NT2/D1 (cell line): ENCODE measurements around the gene ANO9.

Experiments used
- DNase-seq: peaks from one replicate; pipeline ENCODE4 v3.0.0-alpha.2; 2011; ENCODE audit warnings: low read depth, low spot score
- H3K27me3 ChIP-seq: 2 replicates; pipeline ENCODE4 v1.6.0; 2011; ENCODE audit warnings: mild to moderate bottlenecking; ENCODE audit not compliant: insufficient read length, insufficient read depth
- H3K36me3 ChIP-seq: 2 replicates; pipeline ENCODE4 v1.6.1; 2011; ENCODE audit warnings: mild to moderate bottlenecking, low read length, mixed read lengths; ENCODE audit not compliant: insufficient read depth, insufficient read length
- H3K4me1 ChIP-seq: 2 replicates; pipeline ENCODE4 v1.5.1; 2011; ENCODE audit not compliant: insufficient read depth, insufficient read length
- H3K4me3 ChIP-seq: 2 replicates; pipeline ENCODE4 v1.5.1; 2011; ENCODE audit warnings: low read depth; ENCODE audit not compliant: insufficient read length
- H3K9ac ChIP-seq: 2 replicates; pipeline ENCODE4 v1.6.0; 2011; ENCODE audit warnings: low read depth; ENCODE audit not compliant: insufficient read length
- H3K9me3 ChIP-seq: 2 replicates; pipeline ENCODE4 v1.5.1; 2011; ENCODE audit warnings: mild to moderate bottlenecking, low read length; ENCODE audit not compliant: insufficient read depth
- SUZ12 ChIP-seq: IDR thresholded peaks from 2 replicates; pipeline ENCODE4 v1.6.1; 2011; ENCODE audit not compliant: insufficient read length, insufficient read depth; ENCODE audit errors: extremely low read depth
- YY1 ChIP-seq: IDR thresholded peaks from 2 replicates; pipeline ENCODE4 v1.6.1; 2011; ENCODE audit not compliant: insufficient read length, insufficient read depth
- ZNF274 ChIP-seq: IDR thresholded peaks from 2 replicates; pipeline ENCODE4 v1.6.1; 2011; ENCODE audit warnings: mild to moderate bottlenecking, low read depth, low read length

The ANO9 gene

GRCh38 chr11:443542-444199 is 1.9 kb upstream of the ANO9 start:
- Histone ChIP-seq H3K4me3 (no peak overlapping the region), H3K27me3 (no peaks in the 10 kb centered on the region), H3K9me3 (no peaks in the 10 kb centered on the region), H3K36me3 (no peaks in the 10 kb centered on the region), H3K4me1 (peaks cover 24% of the 10 kb centered on the region), H3K9ac (no peak overlapping the region)
- no peak for DNase-seq
- TF ChIP-seq SUZ12 (no peak), YY1 (no peak), ZNF274 (no peak)

- TF ChIP-seq YY1 (no peak), ZNF274 (no peak), SUZ12 (no peak)
Observed at GRCh38 chr11:442611-443081, 835 bp upstream of the ANO9 start.

GRCh38 chr11:441043-441417 is 781 bp downstream of the ANO9 start:
- H3K36me3 ChIP-seq: no peaks in the 10 kb centered on the region
- no peaks in the 10 kb centered on the region for H3K27me3 ChIP-seq
- H3K9me3 ChIP-seq: no peaks in the 10 kb centered on the region; the same call in 1 of the 2 replicates
- no peak overlapping the region for H3K4me3 ChIP-seq
- peaks cover 18% of the 10 kb centered on the region for H3K4me1 ChIP-seq
- H3K9ac ChIP-seq: peak overlapping the region; percentile 53
- DNase-seq: no peak
- no peak for TF ChIP-seq YY1
- no peak for TF ChIP-seq SUZ12
- TF ChIP-seq ZNF274: no peak

More at GRCh38 chr11:442611-443081, 835 bp upstream of the ANO9 start:
- no peak overlapping the region for H3K4me3 ChIP-seq
- peaks cover 28% of the 10 kb centered on the region for H3K4me1 ChIP-seq
- no peak for DNase-seq
- H3K9ac ChIP-seq: peak overlapping the region; percentile 66
- no peaks in the 10 kb centered on the region for H3K27me3 ChIP-seq
- no peaks in the 10 kb centered on the region for H3K9me3 ChIP-seq
- H3K36me3 ChIP-seq: no peaks in the 10 kb centered on the region

GRCh38 chr11:440065-441042 is 1.5 kb downstream of the ANO9 start:
- Histone ChIP-seq H3K36me3 (no peaks in the 10 kb centered on the region), H3K9ac (no peak overlapping the region), H3K27me3 (no peaks in the 10 kb centered on the region), H3K4me1 (peaks cover 13% of the 10 kb centered on the region), H3K9me3 (no peaks in the 10 kb centered on the region; the same call in 1 of the 2 replicates), H3K4me3 (no peak overlapping the region)
- no peak for TF ChIP-seq SUZ12
- TF ChIP-seq ZNF274: no peak
- TF ChIP-seq YY1: no peak
- no peak for DNase-seq

- TF ChIP-seq ZNF274: no peak
- no peak for TF ChIP-seq SUZ12
- TF ChIP-seq YY1: no peak
- no peaks in the 10 kb centered on the region for H3K36me3 ChIP-seq
- peaks cover 13% of the 10 kb centered on the region for H3K4me1 ChIP-seq
- no peak for DNase-seq
- H3K4me3 ChIP-seq: no peak overlapping the region
- H3K9ac ChIP-seq: no peak overlapping the region
- no peaks in the 10 kb centered on the region for H3K27me3 ChIP-seq
- H3K9me3 ChIP-seq: no peaks in the 10 kb centered on the region; the same call in 1 of the 2 replicates
Observed at GRCh38 chr11:439315-440064, 2.3 kb downstream of the ANO9 start.

GRCh38 chr11:438101-438844 is 3.5 kb downstream of the ANO9 start:
- no peak for TF ChIP-seq ZNF274
- no peak for TF ChIP-seq SUZ12
- no peak for TF ChIP-seq YY1
- H3K9ac ChIP-seq: no peak overlapping the region

More at GRCh38 chr11:438101-438844, 3.5 kb downstream of the ANO9 start:
- no peak for DNase-seq
- Histone ChIP-seq H3K9me3 (no peaks in the 10 kb centered on the region; the same call in 1 of the 2 replicates), H3K4me1 (peaks cover 13% of the 10 kb centered on the region), H3K4me3 (no peak overlapping the region), H3K36me3 (no peaks in the 10 kb centered on the region), H3K27me3 (no peaks in the 10 kb centered on the region)
